GM12874 (cell line): Measurements from ENCODE around the gene DELE1.

Source experiments
- CTCF ChIP-seq: IDR thresholded peaks from 2 replicates; pipeline ENCODE4 v1.5.1; 2011; ENCODE audit warnings: low read depth, mild to moderate bottlenecking, control low read depth, low read length, moderate library complexity; ENCODE audit not compliant: insufficient read depth

Gene DELE1

DNA sequence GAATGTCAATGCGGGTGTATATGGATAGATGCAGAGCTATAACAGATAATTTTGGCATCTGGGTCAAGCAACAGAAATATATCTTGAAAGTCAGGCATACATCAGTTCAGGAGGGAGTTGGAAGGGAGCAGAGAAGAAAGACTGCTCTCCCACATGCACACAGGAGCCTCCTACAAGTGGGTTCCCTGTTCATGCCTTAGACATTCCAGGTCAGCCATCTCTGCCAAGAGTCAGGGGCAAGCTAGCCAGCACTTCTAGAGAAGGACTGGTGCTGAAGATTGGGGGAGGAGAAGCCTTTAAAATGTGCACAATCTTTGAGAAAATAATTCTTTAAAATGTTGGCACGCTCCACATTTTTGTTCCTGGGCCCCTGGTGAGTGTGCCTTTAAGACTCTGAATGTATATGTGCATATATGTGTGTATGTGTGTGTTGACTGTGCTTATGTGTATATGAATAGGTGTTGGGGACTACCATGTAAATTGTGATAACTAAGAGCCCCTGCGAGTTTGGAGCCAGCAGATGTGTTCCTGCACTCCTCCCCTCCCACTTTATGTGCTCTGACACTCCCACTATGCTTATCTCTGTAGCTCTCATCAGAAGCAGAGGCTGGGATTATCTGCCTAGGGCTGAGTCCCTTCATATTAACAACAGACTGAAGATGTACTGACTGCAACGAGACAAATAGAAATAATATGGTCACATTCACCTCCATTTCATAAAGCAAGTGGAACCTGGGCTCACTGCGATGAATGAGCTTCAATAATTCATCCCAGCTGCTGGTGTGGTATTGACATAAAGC lies 21.5 kb upstream of the DELE1 start:
- no peak for TF ChIP-seq CTCF

DNA sequence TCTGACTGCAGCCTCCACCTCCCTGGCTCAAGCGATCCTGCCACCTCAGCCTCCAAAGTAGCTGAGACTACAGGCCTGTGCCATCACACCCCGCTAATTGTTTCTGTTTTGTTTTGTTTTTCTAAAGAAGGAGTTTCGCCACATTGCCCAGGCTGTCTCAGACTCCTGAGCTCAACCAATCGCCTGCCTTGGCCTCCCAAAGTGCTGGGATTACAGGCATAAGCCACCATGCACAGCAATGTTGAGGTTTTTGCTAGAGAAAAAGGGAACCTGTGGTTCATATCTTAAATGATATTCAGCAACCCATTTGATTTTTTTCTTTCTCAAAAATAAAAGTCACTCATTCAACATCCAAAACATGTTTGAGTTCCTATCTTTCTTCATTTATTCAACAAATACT lies 20.4 kb upstream of the DELE1 start:
- no peak for TF ChIP-seq CTCF

- no peak for TF ChIP-seq CTCF
These were observed 19.1 kb upstream of the DELE1 start for GRCh38 chr5:141904551-141904950.

- no peak for TF ChIP-seq CTCF
These were observed 17.2 kb upstream of the DELE1 start for GRCh38 chr5:141906517-141906916.

- no peak for TF ChIP-seq CTCF
These were observed 16.7 kb upstream of the DELE1 start for GRCh38 chr5:141906972-141907371.

DNA sequence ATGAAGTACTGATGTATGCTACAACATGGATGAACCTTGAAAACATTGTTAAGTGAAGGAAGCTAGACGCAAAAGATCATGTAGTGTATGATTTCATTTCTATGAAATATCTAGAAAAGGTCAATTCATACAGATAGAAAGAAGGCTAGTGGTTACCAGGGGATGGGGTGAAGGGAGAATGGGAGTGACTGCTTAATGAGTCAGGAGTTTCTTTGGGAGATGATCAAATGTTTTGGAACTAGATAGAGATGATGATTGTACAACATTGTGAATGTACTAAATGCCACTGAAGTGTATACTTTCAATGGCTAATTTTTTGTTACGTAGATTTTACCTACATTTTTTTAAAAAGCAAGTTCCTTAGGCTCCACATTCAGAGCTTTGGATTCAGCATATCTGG lies 14.9 kb upstream of the DELE1 start:
- no peak for TF ChIP-seq CTCF

- no peak for TF ChIP-seq CTCF
These were observed 14.5 kb upstream of the DELE1 start for GRCh38 chr5:141909212-141909611.
